HG03460 (cell line): ENCODE results near the gene JMJD1C.
"Not testable (repeated sequence)": the region's sequence is repeated elsewhere in the genome, so short reads cannot be mapped to it uniquely, and the experiment has no call there.

Source experiments
- ATAC-seq: cut with Tn5 transposase; IDR thresholded peaks from one replicate; pipeline ENCODE4 v1.9.1; 2021; ENCODE audit not compliant: unreplicated experiment

JMJD1C gene

GRCh38 chr10:63365976-63366765, 99.6 kb downstream of the JMJD1C start:
- ATAC-seq, result no peak

GRCh38 chr10:63364918-63365317, 100.9 kb downstream of the JMJD1C start:
- no peak for ATAC-seq

GRCh38 chr10:63363951-63364350, 101.8 kb downstream of the JMJD1C start:
- no peak for ATAC-seq

- no peak for ATAC-seq
Observed at GRCh38 chr10:63355682-63356081, 110.1 kb downstream of the JMJD1C start.

GRCh38 chr10:63352976-63353375, 112.8 kb downstream of the JMJD1C start:
- no peak for ATAC-seq

- ATAC-seq, result no peak
Observed at GRCh38 chr10:63348245-63348850, 117.4 kb downstream of the JMJD1C start.

GRCh38 chr10:63346015-63346441, 119.7 kb downstream of the JMJD1C start:
- ATAC-seq, result no peak

- no peak for ATAC-seq
Observed at GRCh38 chr10:63344269-63344668, 121.5 kb downstream of the JMJD1C start.

GRCh38 chr10:63343476-63343875, 122.3 kb downstream of the JMJD1C start:
- no peak for ATAC-seq

- not testable (repeated sequence) for ATAC-seq
Observed at GRCh38 chr10:63339640-63340039, 126.1 kb downstream of the JMJD1C start.

GRCh38 chr10:63337455-63338251, 128.1 kb downstream of the JMJD1C start:
- ATAC-seq, result no peak

GRCh38 chr10:63331586-63331985, 134.2 kb downstream of the JMJD1C start:
- ATAC-seq, result no peak

GRCh38 chr10:63324495-63324854, 141.3 kb downstream of the JMJD1C start:
- ATAC-seq, result no peak

- no peak for ATAC-seq
Observed at GRCh38 chr10:63323701-63324494, 141.9 kb downstream of the JMJD1C start.

GRCh38 chr10:63320683-63321082, 145.1 kb downstream of the JMJD1C start:
- ATAC-seq, result no peak

GRCh38 chr10:63319231-63319630, 146.5 kb downstream of the JMJD1C start:
- ATAC-seq, result no peak

GRCh38 chr10:63318491-63318890, 147.3 kb downstream of the JMJD1C start:
- ATAC-seq, result no peak

- ATAC-seq, result no peak
Observed at GRCh38 chr10:63314020-63314419, 151.8 kb downstream of the JMJD1C start.

GRCh38 chr10:63313066-63313717, 152.6 kb downstream of the JMJD1C start:
- ATAC-seq, result no peak

- no peak for ATAC-seq
Observed at GRCh38 chr10:63308628-63309027, 157.1 kb downstream of the JMJD1C start.
